Panc1 (cell line): ENCODE results near the gene TPSG1. TPM values are rescaled to one million over a fixed set of nuclear protein-coding genes. Genes with fewer than 3 reads are reported as not detected.
"Not testable (repeated sequence)": the region's sequence is repeated elsewhere in the genome, so short reads cannot be mapped to it uniquely, and the experiment has no call there.

Experiments
- ATAC-seq: fragments of 200-7000 bp; cut with Tn5 transposase; 2 replicates; pipeline ENCODE4 v1.9.1; 2020; ENCODE audit warnings: mild to moderate bottlenecking, moderate library complexity
- BruUV-seq: library from RNA; stranded (reverse); fragments of 400-500 nt; replicated peaks from 2 replicates; lab custom pipeline; 2021; lab: Mats Ljungman, UMichigan
- CTCF ChIA-PET: fragments of 300-600 bp; sonication (Branson Sonifier 250); formaldehyde crosslinking; loops from one replicate; lab custom pipeline; 2022; ENCODE audit warnings: antibody characterized with exemption; lab: Charles Lee
- POLR2A ChIA-PET: fragments of 300-600 bp; sonication (Branson Sonifier 250); formaldehyde crosslinking; loops from one replicate; lab custom pipeline; 2022; ENCODE audit warnings: antibody characterized with exemption; lab: Charles Lee
- DNase-seq: peaks from one replicate; pipeline ENCODE4 v3.0.0-alpha.2; 2010; ENCODE audit warnings: low read depth, low spot score
- H3K27ac ChIP-seq: 2 replicates; pipeline ENCODE4 v1.5.1; 2011; ENCODE audit warnings: mild to moderate bottlenecking, low read length, inconsistent platforms
- H3K27me3 ChIP-seq: fragments of 200-500 bp; sonication (Bioruptor generic); 2 replicates; pipeline ENCODE4 v1.6.0; 2014; ENCODE audit warnings: low read length, inconsistent platforms; ENCODE audit not compliant: control insufficient read depth, insufficient read depth
- H3K36me3 ChIP-seq: fragments of 200-500 bp; sonication (Bioruptor generic); 2 replicates; pipeline ENCODE4 v1.5.1; 2014; ENCODE audit warnings: inconsistent platforms, mild to moderate bottlenecking, low read length, moderate library complexity; ENCODE audit not compliant: control insufficient read depth, insufficient read depth
- H3K4me1 ChIP-seq: 2 replicates; pipeline ENCODE4 v1.5.1; 2011; ENCODE audit warnings: inconsistent platforms, mild to moderate bottlenecking, low read length, moderate library complexity; ENCODE audit not compliant: control insufficient read depth, insufficient read depth
- H3K4me3 ChIP-seq, 2 experiments: 2 replicates each; pipeline ENCODE4 v1.5.1; 2011 to 2012; ENCODE audit warnings: low read depth in 2 of 2, low read length in 2 of 2, mild to moderate bottlenecking in 2 of 2, inconsistent platforms in 1 of 2, moderate library complexity in 1 of 2
- H3K9me3 ChIP-seq: fragments of 200-500 bp; sonication (Bioruptor generic); 2 replicates; pipeline ENCODE4 v1.5.1; 2014; ENCODE audit warnings: low read depth, mild to moderate bottlenecking, inconsistent platforms, low read length, moderate library complexity; ENCODE audit not compliant: control insufficient read depth, insufficient read depth
- POLR2AphosphoS5 ChIP-seq: IDR thresholded peaks from 2 replicates; pipeline ENCODE4 v1.6.1; 2012; ENCODE audit warnings: mild to moderate bottlenecking, low read depth, low read length, moderate library complexity
- SIN3A ChIP-seq: IDR thresholded peaks from 2 replicates; pipeline ENCODE4 v1.6.1; 2012; ENCODE audit warnings: low read depth, mild to moderate bottlenecking, low read length, moderate library complexity, borderline replicate concordance; ENCODE audit not compliant: insufficient read depth
- TCF7L2 ChIP-seq: IDR thresholded peaks from 2 replicates; pipeline ENCODE4 v1.6.1; 2011; ENCODE audit warnings: mild to moderate bottlenecking, low read depth, low read length, inconsistent platforms
- in situ Hi-C: cut with HindIII; loops from 2 replicates; pipeline ENCODE4 v1.10.0; 2016; ENCODE audit warnings: low sequenced_read_pairs, low pct_unique_long_range_greater_than_20kb
- intact Hi-C: fragments of 100-400 bp; cut with micrococcal nuclease; formaldehyde crosslinking; loops from one replicate; pipeline ENCODE4 v1.10.0; 2022; ENCODE audit not compliant: unreplicated experiment
- total RNA-seq: library from RNA; stranded (reverse); gene quantifications from one replicate; pipeline ENCODE4 v1.2.1, GENCODE V29; 2021; ENCODE audit not compliant: unreplicated experiment
- TF ChIP-seq, protein P1 (sequence below): fragments of 450-650 bp; IDR thresholded peaks from 2 replicates; pipeline ENCODE4 v1.5.1; 2017; ENCODE audit warnings: mild to moderate bottlenecking
- TF ChIP-seq, protein P2 (sequence below), 2 experiments: IDR thresholded peaks; 2 replicates each; pipeline ENCODE4 v1.6.1; 2011 to 2012; ENCODE audit warnings: low read depth in 2 of 2, control low read depth in 1 of 2, low read length in 1 of 2, mild to moderate bottlenecking in 1 of 2, moderate library complexity in 1 of 2; ENCODE audit not compliant: insufficient read depth in 1 of 2

The TPSG1 gene
- total RNA-seq, 1 experiment from 2014 or later = 4.6 TPM

DNA sequence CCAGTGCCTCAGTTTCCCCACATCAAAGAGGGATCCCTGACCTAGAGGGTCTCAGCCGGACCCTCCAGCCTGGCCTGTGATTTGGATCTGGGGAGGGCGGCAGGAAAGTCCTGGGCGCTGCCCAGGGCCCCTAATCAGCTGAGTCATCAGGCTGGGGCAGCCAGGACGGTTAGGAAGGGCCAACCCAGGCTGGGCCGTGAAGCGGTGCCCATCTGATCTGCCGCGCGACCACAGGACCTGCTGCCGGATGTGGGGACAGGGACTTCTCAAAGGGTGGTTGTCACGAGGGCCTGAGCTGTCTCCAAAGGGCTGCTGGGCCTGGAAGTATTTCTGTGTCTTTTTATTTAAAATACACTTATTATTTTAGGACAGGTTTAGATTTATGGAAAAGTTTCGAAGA, 19.8 kb upstream of the TPSG1 start:
- no peak for DNase-seq
- TF ChIP-seq TCF7L2 = no peak
- TF ChIP-seq, protein P1, sequence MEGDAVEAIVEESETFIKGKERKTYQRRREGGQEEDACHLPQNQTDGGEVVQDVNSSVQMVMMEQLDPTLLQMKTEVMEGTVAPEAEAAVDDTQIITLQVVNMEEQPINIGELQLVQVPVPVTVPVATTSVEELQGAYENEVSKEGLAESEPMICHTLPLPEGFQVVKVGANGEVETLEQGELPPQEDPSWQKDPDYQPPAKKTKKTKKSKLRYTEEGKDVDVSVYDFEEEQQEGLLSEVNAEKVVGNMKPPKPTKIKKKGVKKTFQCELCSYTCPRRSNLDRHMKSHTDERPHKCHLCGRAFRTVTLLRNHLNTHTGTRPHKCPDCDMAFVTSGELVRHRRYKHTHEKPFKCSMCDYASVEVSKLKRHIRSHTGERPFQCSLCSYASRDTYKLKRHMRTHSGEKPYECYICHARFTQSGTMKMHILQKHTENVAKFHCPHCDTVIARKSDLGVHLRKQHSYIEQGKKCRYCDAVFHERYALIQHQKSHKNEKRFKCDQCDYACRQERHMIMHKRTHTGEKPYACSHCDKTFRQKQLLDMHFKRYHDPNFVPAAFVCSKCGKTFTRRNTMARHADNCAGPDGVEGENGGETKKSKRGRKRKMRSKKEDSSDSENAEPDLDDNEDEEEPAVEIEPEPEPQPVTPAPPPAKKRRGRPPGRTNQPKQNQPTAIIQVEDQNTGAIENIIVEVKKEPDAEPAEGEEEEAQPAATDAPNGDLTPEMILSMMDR = no peak
- TF ChIP-seq, protein P2, sequence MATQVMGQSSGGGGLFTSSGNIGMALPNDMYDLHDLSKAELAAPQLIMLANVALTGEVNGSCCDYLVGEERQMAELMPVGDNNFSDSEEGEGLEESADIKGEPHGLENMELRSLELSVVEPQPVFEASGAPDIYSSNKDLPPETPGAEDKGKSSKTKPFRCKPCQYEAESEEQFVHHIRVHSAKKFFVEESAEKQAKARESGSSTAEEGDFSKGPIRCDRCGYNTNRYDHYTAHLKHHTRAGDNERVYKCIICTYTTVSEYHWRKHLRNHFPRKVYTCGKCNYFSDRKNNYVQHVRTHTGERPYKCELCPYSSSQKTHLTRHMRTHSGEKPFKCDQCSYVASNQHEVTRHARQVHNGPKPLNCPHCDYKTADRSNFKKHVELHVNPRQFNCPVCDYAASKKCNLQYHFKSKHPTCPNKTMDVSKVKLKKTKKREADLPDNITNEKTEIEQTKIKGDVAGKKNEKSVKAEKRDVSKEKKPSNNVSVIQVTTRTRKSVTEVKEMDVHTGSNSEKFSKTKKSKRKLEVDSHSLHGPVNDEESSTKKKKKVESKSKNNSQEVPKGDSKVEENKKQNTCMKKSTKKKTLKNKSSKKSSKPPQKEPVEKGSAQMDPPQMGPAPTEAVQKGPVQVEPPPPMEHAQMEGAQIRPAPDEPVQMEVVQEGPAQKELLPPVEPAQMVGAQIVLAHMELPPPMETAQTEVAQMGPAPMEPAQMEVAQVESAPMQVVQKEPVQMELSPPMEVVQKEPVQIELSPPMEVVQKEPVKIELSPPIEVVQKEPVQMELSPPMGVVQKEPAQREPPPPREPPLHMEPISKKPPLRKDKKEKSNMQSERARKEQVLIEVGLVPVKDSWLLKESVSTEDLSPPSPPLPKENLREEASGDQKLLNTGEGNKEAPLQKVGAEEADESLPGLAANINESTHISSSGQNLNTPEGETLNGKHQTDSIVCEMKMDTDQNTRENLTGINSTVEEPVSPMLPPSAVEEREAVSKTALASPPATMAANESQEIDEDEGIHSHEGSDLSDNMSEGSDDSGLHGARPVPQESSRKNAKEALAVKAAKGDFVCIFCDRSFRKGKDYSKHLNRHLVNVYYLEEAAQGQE (IDR thresholded peaks at IDR 0.05; ENCODE audit: insufficient read depth in 1 of 2, low read depth in 2 of 2, low read length in 1 of 2) = no peak
- TF ChIP-seq SIN3A = no peak
- no peak for TF ChIP-seq POLR2AphosphoS5
- Histone ChIP-seq H3K4me1 (peaks cover 9% of the 10 kb centered on the region), H3K36me3 (no peaks in the 10 kb centered on the region), H3K27ac (no peak overlapping the region; the same call in 1 of the 2 replicates), H3K4me3 (no peak overlapping the region), H3K27me3 (no peaks in the 10 kb centered on the region), H3K9me3 (no peaks in the 10 kb centered on the region)
- ChIA-PET POLR2A (no interaction called here), CTCF (no interaction called here)
- ATAC-seq = peak; percentile 55
- in situ Hi-C loops (no loop called here), intact Hi-C loops (no loop called here)
- BruUV-seq = no TSS peak

DNA sequence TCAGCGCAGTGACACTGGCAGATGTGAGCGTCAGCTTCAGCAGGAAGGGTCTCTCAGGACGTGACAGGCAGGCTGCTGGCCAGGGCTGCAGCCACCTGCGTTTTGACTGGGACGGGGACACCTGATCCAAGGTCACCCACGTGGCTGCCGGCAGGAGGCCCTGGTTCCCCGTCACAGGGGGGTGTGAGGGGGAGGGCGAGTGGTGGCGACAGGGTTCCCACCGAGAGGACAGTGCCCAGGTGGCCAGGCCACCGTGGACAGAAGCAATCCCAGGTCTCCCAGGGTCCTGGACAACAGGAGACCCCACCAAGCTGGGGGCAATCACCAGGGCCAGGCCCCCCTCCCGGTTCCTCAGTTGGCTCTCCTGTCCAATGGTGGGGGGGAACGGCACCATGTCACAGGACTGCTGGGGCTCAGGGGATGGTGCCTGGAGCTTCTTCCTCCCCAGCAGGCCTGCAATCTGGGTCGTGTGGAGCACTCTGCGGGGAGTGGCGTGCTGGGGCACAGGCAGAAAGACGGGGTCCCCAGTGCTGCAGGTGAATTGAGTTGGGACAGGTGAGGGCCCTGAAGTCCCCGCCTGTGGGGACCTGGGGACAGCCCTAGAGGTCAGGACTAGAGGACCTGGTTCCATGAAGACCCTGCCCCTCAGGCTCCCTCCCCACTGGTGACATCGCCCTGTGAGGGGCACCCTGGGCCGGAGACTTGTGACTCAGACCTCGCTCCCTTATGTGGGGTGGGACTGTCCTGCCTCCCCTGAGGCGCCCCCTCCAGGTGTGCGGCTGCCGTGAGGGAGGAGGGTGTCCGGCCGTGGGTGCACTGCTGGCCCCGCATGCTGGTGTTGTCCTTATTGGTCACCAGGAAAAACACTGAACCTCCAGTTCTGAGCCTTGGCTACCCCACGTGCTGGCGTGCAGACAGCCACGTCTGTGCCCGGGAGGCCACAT, 19.1 kb upstream of the TPSG1 start:
- H3K4me3 ChIP-seq, H3K4me1 ChIP-seq, H3K27me3 ChIP-seq, H3K9me3 ChIP-seq, in situ Hi-C loops, intact Hi-C loops, CTCF ChIA-PET, ATAC-seq, DNase-seq, BruUV-seq, H3K27ac ChIP-seq, H3K36me3 ChIP-seq, POLR2A ChIA-PET: not testable (repeated sequence)

DNA sequence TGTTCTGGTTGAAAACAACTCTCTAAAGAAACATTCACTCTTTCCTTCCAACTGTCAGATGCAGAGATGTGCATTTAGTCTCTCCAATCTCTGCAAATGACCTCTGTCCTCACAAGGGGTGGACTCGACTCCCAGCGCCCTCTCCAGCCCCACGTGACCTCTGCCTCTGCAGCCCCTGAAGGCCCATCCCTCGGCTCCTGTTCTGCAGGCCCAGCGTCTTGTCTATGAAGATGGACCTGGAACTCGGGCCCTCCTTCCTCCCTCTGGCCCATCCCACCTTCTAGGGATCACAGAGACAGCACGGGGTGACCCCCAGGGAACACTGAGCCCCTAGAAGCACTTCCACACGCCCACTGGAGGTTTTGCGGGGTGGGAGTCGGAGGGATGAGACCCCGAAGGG, 18.3 kb upstream of the TPSG1 start:
- intact Hi-C loops, ATAC-seq, H3K4me1 ChIP-seq, H3K4me3 ChIP-seq, H3K27ac ChIP-seq, CTCF ChIA-PET, BruUV-seq, H3K27me3 ChIP-seq, H3K36me3 ChIP-seq, H3K9me3 ChIP-seq, DNase-seq, POLR2A ChIA-PET, in situ Hi-C loops: not testable (repeated sequence)

DNA sequence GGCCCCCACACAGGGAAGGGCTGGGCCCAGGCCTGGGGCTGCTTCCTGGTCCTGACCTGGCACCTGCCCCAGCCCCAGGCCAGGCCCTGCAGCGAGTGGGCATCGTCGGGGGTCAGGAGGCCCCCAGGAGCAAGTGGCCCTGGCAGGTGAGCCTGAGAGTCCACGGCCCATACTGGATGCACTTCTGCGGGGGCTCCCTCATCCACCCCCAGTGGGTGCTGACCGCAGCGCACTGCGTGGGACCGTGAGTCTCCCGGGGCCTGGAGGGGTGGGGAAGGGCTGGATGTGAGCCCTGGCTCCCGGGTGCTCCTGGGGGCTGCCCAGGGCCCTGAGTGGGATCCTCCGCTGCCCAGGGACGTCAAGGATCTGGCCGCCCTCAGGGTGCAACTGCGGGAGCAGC, 16.0 kb upstream of the TPSG1 start:
- BruUV-seq, H3K27me3 ChIP-seq, intact Hi-C loops, CTCF ChIA-PET, in situ Hi-C loops, ATAC-seq, DNase-seq, H3K9me3 ChIP-seq, H3K36me3 ChIP-seq, H3K4me1 ChIP-seq, H3K27ac ChIP-seq, POLR2A ChIA-PET, H3K4me3 ChIP-seq: not testable (repeated sequence)

DNA sequence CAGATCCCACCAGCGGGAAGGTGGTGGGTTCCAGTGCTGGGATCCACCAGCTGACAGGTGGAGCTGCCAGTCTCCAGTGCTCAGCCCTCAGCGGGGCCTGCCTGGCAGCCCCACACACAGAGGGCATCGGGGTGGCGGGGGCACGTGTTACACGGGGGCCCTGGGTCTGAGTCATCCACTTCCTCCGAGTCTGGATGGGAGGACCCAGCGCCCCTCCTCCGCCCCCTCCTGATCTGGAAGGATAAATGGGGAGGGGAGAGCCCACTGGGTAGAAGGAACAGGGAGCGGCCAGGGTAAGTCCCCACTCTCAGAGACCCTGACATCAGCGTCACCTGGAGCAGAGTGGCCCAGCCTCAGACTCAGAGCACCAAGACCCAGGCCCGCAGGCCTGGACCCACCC, 15.4 kb upstream of the TPSG1 start, which contains the start of gene TPSAB1:
Gene TPSAB1 (plus strand): TSS at position 270 of the 400 bp plus-strand sequence. CDS start 234 bp downstream, outside the sequence.
- H3K4me3 ChIP-seq, intact Hi-C loops, H3K27ac ChIP-seq, H3K9me3 ChIP-seq, H3K4me1 ChIP-seq, CTCF ChIA-PET, ATAC-seq, DNase-seq, H3K27me3 ChIP-seq, POLR2A ChIA-PET, BruUV-seq, in situ Hi-C loops, H3K36me3 ChIP-seq: not testable (repeated sequence)
